Measurements from ENCODE around the gene THAP10. TPM values are rescaled to one million over a fixed set of nuclear protein-coding genes. Genes with fewer than 3 reads are reported as not detected.

THAP10 gene
- total RNA-seq, 1 donor from 2014 or later, result 1.6 TPM

DNA sequence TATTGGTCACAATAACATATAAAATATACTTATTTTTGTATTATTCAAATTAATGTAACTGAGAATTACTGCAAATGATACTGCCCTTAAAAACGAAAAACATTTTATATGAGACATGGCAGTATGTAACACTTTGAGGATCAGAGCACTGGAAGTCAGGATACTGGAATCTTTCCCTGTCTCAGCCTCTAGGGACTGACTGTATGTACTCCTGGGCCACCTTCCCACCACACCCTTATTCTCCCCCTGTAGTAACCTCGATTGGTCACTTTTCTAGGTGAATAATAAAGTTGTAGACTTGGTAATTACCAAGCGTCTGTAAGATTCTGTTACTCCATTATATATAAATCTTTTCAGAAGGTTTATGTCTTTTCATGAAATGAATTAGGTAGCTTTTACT lies 43.4 kb upstream of the THAP10 start:
- H3K27ac Mint-ChIP-seq (ENCODE audit: unreplicated experiment), result no peak overlapping the region
- FAIRE-seq (no peak), DNase-seq (ENCODE audit: low read depth) (no peak)
- Histone ChIP-seq H3K27me3 (ENCODE audit: insufficient read depth, low read length) (no peaks in the 10 kb centered on the region), H3K9ac (ENCODE audit: low read length) (no peak overlapping the region), H3K79me2 (ENCODE audit: insufficient read depth, low read length) (no peaks in the 10 kb centered on the region), H3K4me1 (ENCODE audit: insufficient read depth, low read length) (no peaks in the 10 kb centered on the region), H3K36me3 (ENCODE audit: insufficient read depth, low read length) (no peaks in the 10 kb centered on the region), H3K4me2 (ENCODE audit: low read length) (no peak overlapping the region), H3K27ac (ENCODE audit: low read depth, low read length) (no peak overlapping the region), H3K4me3 (ENCODE audit: insufficient read depth, low read depth, low read length) (no peak overlapping the region), H4K20me1 (ENCODE audit: insufficient read depth, low read length) (no peaks in the 10 kb centered on the region), H2AFZ (ENCODE audit: low read depth, low read length) (no peak overlapping the region), H3K9me3 (ENCODE audit: insufficient read depth, low read depth, low read length) (no peaks in the 10 kb centered on the region)
- no peak for TF ChIP-seq EZH2 (IDR thresholded peaks at IDR 0.05; ENCODE audit: insufficient read depth, low read length)
- TF ChIP-seq, protein P1, sequence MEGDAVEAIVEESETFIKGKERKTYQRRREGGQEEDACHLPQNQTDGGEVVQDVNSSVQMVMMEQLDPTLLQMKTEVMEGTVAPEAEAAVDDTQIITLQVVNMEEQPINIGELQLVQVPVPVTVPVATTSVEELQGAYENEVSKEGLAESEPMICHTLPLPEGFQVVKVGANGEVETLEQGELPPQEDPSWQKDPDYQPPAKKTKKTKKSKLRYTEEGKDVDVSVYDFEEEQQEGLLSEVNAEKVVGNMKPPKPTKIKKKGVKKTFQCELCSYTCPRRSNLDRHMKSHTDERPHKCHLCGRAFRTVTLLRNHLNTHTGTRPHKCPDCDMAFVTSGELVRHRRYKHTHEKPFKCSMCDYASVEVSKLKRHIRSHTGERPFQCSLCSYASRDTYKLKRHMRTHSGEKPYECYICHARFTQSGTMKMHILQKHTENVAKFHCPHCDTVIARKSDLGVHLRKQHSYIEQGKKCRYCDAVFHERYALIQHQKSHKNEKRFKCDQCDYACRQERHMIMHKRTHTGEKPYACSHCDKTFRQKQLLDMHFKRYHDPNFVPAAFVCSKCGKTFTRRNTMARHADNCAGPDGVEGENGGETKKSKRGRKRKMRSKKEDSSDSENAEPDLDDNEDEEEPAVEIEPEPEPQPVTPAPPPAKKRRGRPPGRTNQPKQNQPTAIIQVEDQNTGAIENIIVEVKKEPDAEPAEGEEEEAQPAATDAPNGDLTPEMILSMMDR (IDR thresholded peaks at IDR 0.05; ENCODE audit: insufficient read depth, low read depth, low read length), result no peak
- peaks cover 1% of the 10 kb centered on the region for H3K4me1 Mint-ChIP-seq (ENCODE audit: low read depth, unreplicated experiment)
- H3K4me3 Mint-ChIP-seq (ENCODE audit: unreplicated experiment), result no peak overlapping the region
- H3K36me3 Mint-ChIP-seq (ENCODE audit: low read depth, unreplicated experiment), result no peaks in the 10 kb centered on the region
- H3K27me3 Mint-ChIP-seq (ENCODE audit: low read depth, unreplicated experiment), result no peaks in the 10 kb centered on the region
- H3K9me3 Mint-ChIP-seq (ENCODE audit: unreplicated experiment), result no peaks in the 10 kb centered on the region

DNA sequence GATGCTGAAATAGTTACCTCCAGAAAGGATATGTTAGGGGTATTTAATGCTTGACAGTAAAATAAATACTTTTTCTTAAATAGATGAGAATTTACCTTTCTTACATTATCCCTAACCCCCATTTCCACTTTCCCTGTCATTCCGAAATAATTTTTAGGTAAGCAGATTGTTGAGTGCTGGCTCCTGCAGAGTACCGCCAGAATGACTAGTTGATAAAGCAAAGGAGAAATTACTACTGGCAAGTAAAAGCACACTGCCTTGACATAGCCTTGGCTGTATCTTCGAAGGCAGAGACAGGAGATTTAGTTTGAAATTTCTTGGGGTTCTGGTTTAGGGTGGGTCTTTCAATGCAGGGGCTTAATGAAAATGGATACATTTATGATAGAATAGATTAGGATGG lies 41.2 kb upstream of the THAP10 start:
- H3K4me2 ChIP-seq (ENCODE audit: low read length), result no peak overlapping the region
- DNase-seq (ENCODE audit: low read depth) (no peak), FAIRE-seq (no peak)
- no peaks in the 10 kb centered on the region for H3K79me2 ChIP-seq (ENCODE audit: insufficient read depth, low read length)
- no peaks in the 10 kb centered on the region for H4K20me1 ChIP-seq (ENCODE audit: insufficient read depth, low read length)
- H3K36me3 Mint-ChIP-seq (ENCODE audit: low read depth, unreplicated experiment), result peaks cover 2% of the 10 kb centered on the region
- no peak overlapping the region for H3K27ac Mint-ChIP-seq (ENCODE audit: unreplicated experiment)
- no peaks in the 10 kb centered on the region for H3K36me3 ChIP-seq (ENCODE audit: insufficient read depth, low read length)
- H3K27me3 Mint-ChIP-seq (ENCODE audit: low read depth, unreplicated experiment), result no peaks in the 10 kb centered on the region
- no peaks in the 10 kb centered on the region for H3K27me3 ChIP-seq (ENCODE audit: insufficient read depth, low read length)
- no peak overlapping the region for H3K27ac ChIP-seq (ENCODE audit: low read depth, low read length)
- H2AFZ ChIP-seq (ENCODE audit: low read depth, low read length), result no peak overlapping the region
- no peaks in the 10 kb centered on the region for H3K9me3 ChIP-seq (ENCODE audit: insufficient read depth, low read depth, low read length)
- H3K4me1 ChIP-seq (ENCODE audit: insufficient read depth, low read length), result no peaks in the 10 kb centered on the region
- no peak overlapping the region for H3K4me3 Mint-ChIP-seq (ENCODE audit: unreplicated experiment)
- TF ChIP-seq, protein P1 (IDR thresholded peaks at IDR 0.05; ENCODE audit: insufficient read depth, low read depth, low read length), result no peak
- TF ChIP-seq EZH2 (IDR thresholded peaks at IDR 0.05; ENCODE audit: insufficient read depth, low read length), result no peak
- H3K9ac ChIP-seq (ENCODE audit: low read length), result no peak overlapping the region
- no peak overlapping the region for H3K4me3 ChIP-seq (ENCODE audit: insufficient read depth, low read depth, low read length)
- peaks cover 1% of the 10 kb centered on the region for H3K4me1 Mint-ChIP-seq (ENCODE audit: low read depth, unreplicated experiment)
- H3K9me3 Mint-ChIP-seq (ENCODE audit: unreplicated experiment), result no peaks in the 10 kb centered on the region

DNA sequence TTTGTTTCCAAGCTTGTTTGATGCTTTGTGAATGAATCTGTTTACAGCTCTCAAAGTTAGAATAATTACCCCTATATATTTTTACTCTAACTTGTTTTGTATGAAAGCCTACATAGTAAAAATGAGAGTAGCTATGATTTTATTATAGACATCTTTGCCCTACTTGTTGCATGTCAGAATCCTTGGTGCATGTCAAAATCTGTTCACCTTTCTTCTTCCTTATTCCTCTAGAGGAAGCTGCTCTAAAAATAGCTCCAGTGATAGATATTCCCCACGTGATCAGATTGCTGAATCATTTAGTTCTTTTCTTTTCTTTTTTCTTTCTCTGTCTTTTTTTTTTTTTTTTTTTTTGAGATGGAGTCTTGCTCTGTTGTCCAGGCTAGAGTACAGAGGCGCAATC lies 40.2 kb upstream of the THAP10 start:
- Mint-ChIP-seq H3K27ac (ENCODE audit: unreplicated experiment) (no peak overlapping the region), H3K9me3 (ENCODE audit: unreplicated experiment) (no peaks in the 10 kb centered on the region), H3K27me3 (ENCODE audit: low read depth, unreplicated experiment) (no peaks in the 10 kb centered on the region), H3K4me1 (ENCODE audit: low read depth, unreplicated experiment) (peaks cover 1% of the 10 kb centered on the region), H3K4me3 (ENCODE audit: unreplicated experiment) (no peak overlapping the region), H3K36me3 (ENCODE audit: low read depth, unreplicated experiment) (peaks cover 2% of the 10 kb centered on the region)
- H3K4me3 ChIP-seq (ENCODE audit: insufficient read depth, low read depth, low read length), result no peak overlapping the region
- TF ChIP-seq EZH2 (IDR thresholded peaks at IDR 0.05; ENCODE audit: insufficient read depth, low read length), result no peak
- TF ChIP-seq, protein P1 (IDR thresholded peaks at IDR 0.05; ENCODE audit: insufficient read depth, low read depth, low read length), result no peak
- no peak overlapping the region for H3K4me2 ChIP-seq (ENCODE audit: low read length)
- DNase-seq (ENCODE audit: low read depth) (no peak), FAIRE-seq (no peak)
- H3K9me3 ChIP-seq (ENCODE audit: insufficient read depth, low read depth, low read length), result no peaks in the 10 kb centered on the region
- no peaks in the 10 kb centered on the region for H4K20me1 ChIP-seq (ENCODE audit: insufficient read depth, low read length)
- no peaks in the 10 kb centered on the region for H3K36me3 ChIP-seq (ENCODE audit: insufficient read depth, low read length)
- H3K79me2 ChIP-seq (ENCODE audit: insufficient read depth, low read length), result no peaks in the 10 kb centered on the region
- no peaks in the 10 kb centered on the region for H3K27me3 ChIP-seq (ENCODE audit: insufficient read depth, low read length)
- no peak overlapping the region for H2AFZ ChIP-seq (ENCODE audit: low read depth, low read length)
- no peak overlapping the region for H3K27ac ChIP-seq (ENCODE audit: low read depth, low read length)
- H3K9ac ChIP-seq (ENCODE audit: low read length), result no peak overlapping the region
- H3K4me1 ChIP-seq (ENCODE audit: insufficient read depth, low read length), result no peaks in the 10 kb centered on the region
